Measurements from ENCODE around the gene LRGUK.

DNA sequence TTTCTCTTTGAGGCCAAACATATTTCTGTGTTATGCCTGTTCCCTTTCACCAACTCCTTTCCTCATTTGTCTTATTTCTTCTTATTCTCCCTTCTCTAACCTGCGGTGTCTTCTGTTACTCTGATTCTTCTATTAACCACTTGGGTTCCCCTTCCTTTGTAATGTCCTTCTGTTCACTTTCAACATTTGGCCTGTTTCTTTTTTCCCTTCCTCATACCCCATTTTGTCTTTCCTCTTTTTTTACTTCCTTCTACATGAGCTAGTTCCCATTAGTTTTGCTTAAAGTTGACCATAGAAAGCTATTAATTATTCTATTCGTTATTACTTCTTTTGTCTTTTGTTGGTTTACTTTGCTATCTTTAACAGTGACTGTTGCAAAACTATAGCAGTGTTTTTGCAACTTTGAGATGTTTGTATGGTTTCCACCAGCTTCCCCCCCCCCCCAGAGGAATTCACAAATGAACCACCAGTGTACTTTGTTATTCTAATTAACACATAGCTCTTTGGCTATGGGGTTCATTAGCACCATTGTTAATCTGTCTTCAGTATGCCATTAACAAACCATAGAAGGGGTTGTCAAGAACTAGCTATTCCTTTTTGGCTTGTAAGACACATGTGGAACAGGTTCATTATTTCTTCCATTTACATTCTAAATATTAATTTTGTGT is 2.9 kb downstream of the LRGUK start:
- no peak for TF ChIP-seq POLR2A (IDR thresholded peaks at IDR 0.05)
- TF ChIP-seq, protein P1, sequence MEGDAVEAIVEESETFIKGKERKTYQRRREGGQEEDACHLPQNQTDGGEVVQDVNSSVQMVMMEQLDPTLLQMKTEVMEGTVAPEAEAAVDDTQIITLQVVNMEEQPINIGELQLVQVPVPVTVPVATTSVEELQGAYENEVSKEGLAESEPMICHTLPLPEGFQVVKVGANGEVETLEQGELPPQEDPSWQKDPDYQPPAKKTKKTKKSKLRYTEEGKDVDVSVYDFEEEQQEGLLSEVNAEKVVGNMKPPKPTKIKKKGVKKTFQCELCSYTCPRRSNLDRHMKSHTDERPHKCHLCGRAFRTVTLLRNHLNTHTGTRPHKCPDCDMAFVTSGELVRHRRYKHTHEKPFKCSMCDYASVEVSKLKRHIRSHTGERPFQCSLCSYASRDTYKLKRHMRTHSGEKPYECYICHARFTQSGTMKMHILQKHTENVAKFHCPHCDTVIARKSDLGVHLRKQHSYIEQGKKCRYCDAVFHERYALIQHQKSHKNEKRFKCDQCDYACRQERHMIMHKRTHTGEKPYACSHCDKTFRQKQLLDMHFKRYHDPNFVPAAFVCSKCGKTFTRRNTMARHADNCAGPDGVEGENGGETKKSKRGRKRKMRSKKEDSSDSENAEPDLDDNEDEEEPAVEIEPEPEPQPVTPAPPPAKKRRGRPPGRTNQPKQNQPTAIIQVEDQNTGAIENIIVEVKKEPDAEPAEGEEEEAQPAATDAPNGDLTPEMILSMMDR (IDR thresholded peaks at IDR 0.05 in 4 of 5, conservative IDR thresholded peaks at IDR 0.05 in 1 of 5): no peak
